PC-9 (cell line): ENCODE measurements around the gene AKAP13. TPM values are rescaled to one million over a fixed set of nuclear protein-coding genes. Genes with fewer than 3 reads are reported as not detected.

Source experiments
- BruUV-seq: library from RNA; stranded (reverse); fragments of 400-500 nt; replicated peaks from 2 replicates; lab custom pipeline; 2021; lab: Mats Ljungman, UMichigan
- CTCF ChIA-PET: fragments of 300-600 bp; sonication (Branson Sonifier 250); formaldehyde crosslinking; loops from one replicate; lab custom pipeline; 2022; ENCODE audit warnings: antibody characterized with exemption; lab: Charles Lee
- POLR2A ChIA-PET: fragments of 300-600 bp; sonication (Branson Sonifier 250); formaldehyde crosslinking; loops from one replicate; lab custom pipeline; 2022; ENCODE audit warnings: antibody characterized with exemption; ENCODE audit not compliant: unreplicated experiment; lab: Charles Lee
- DNase-seq, 2 experiments: peaks; one replicate each; pipeline versions ENCODE4 v3.0.0 to v3.0.0-alpha.2; 2015 to 2022; ENCODE audit warnings: mixed read lengths in 1 of 2
- H2AFZ ChIP-seq: fragments of 200-600 bp; sonication (generic); 2 replicates; pipeline ENCODE4 v1.8.1; 2017; ENCODE audit warnings: antibody characterized with exemption
- H3F3A ChIP-seq: fragments of 200-600 bp; sonication (generic); 2 replicates; pipeline ENCODE4 v1.8.1; 2017; ENCODE audit warnings: antibody characterized with exemption, mild to moderate bottlenecking, low read depth; ENCODE audit not compliant: insufficient read depth
- H3K27ac ChIP-seq: fragments of 200-600 bp; sonication (generic); 2 replicates; pipeline ENCODE4 v1.6.1; 2016; ENCODE audit warnings: mixed run types
- H3K27me3 ChIP-seq: fragments of 200-600 bp; sonication (generic); 2 replicates; pipeline ENCODE4 v1.6.1; 2016; ENCODE audit warnings: low read depth, mixed run types; ENCODE audit not compliant: insufficient read depth
- H3K36me3 ChIP-seq: fragments of 200-600 bp; sonication (generic); 2 replicates; pipeline ENCODE4 v1.6.1; 2016; ENCODE audit warnings: low read depth, mixed run types
- H3K4me1 ChIP-seq: fragments of 200-600 bp; sonication (generic); replicated peaks from 2 replicates; pipeline ENCODE4 v1.6.1; 2016; ENCODE audit warnings: mixed run types; ENCODE audit not compliant: insufficient read depth
- H3K4me2 ChIP-seq: fragments of 200-600 bp; sonication (generic); 2 replicates; pipeline ENCODE4 v1.6.1; 2017; ENCODE audit warnings: mixed run types
- H3K4me3 ChIP-seq: fragments of 200-600 bp; sonication (generic); 2 replicates; pipeline ENCODE4 v1.6.1; 2016; ENCODE audit warnings: mixed run types
- H3K79me2 ChIP-seq: fragments of 200-600 bp; sonication (generic); 2 replicates; pipeline ENCODE4 v1.6.1; 2017; ENCODE audit warnings: low read depth, mixed run types
- H3K9me2 ChIP-seq: fragments of 200-600 bp; sonication (generic); 2 replicates; pipeline ENCODE4 v1.8.1; 2017; ENCODE audit warnings: mild to moderate bottlenecking; ENCODE audit not compliant: insufficient read depth
- H3K9me3 ChIP-seq: fragments of 200-600 bp; sonication (generic); 2 replicates; pipeline ENCODE4 v1.8.1; 2016; ENCODE audit warnings: low read depth; ENCODE audit not compliant: insufficient read depth
- H4K20me1 ChIP-seq: fragments of 200-600 bp; sonication (generic); 2 replicates; pipeline ENCODE4 v1.8.1; 2017; ENCODE audit not compliant: insufficient read depth
- CTCF ChIP-seq: fragments of 200-600 bp; sonication (generic); conservative IDR thresholded peaks from 2 replicates; pipeline ENCODE4 v1.6.1; 2017; ENCODE audit warnings: mixed run types, antibody characterized with exemption, mild to moderate bottlenecking, moderate library complexity
- EZH2 ChIP-seq: fragments of 200-600 bp; sonication (generic); IDR thresholded peaks from 2 replicates; pipeline ENCODE4 v1.8.0; 2017; ENCODE audit warnings: antibody characterized with exemption, low read depth
- intact Hi-C: fragments of 100-400 bp; cut with micrococcal nuclease; formaldehyde crosslinking; loops from one replicate; pipeline ENCODE4 v1.10.0; 2022; ENCODE audit not compliant: unreplicated experiment
- total RNA-seq: library from RNA; stranded (reverse); gene quantifications from 2 replicates; pipeline ENCODE4 v1.2.3, GENCODE V29; 2021

AKAP13 gene
- total RNA-seq, 1 experiment from 2014 or later = 82.5 TPM

- Histone ChIP-seq H4K20me1 (no peaks in the 10 kb centered on the region), H3K27me3 (no peaks in the 10 kb centered on the region), H3K9me3 (no peaks in the 10 kb centered on the region), H3K4me3 (no peak overlapping the region), H3K4me1 (peaks cover 25% of the 10 kb centered on the region), H3K79me2 (peaks cover 95% of the 10 kb centered on the region), H2AFZ (no peak overlapping the region), H3K36me3 (no peaks in the 10 kb centered on the region), H3K27ac (peak overlapping the region; percentile 33), H3K9me2 (no peaks in the 10 kb centered on the region), H3F3A (peaks cover 24% of the 10 kb centered on the region), H3K4me2 (peak overlapping the region; percentile 26; the same call in 1 of the 2 replicates)
- no peak for TF ChIP-seq EZH2
- TF ChIP-seq CTCF = no peak
- CTCF ChIA-PET = no interaction called here
- intact Hi-C loops = no loop called here
- POLR2A ChIA-PET = no interaction called here
- no peak for DNase-seq
- BruUV-seq = no TSS peak
These were observed 38.8 kb downstream of the AKAP13 start for GRCh38 chr15:85419161-85419560.

- Histone ChIP-seq H3K9me3 (no peaks in the 10 kb centered on the region), H3K4me2 (no peak overlapping the region), H3K9me2 (no peaks in the 10 kb centered on the region), H3K36me3 (no peaks in the 10 kb centered on the region), H3K27ac (no peak overlapping the region), H4K20me1 (no peaks in the 10 kb centered on the region), H3K79me2 (peaks cover 95% of the 10 kb centered on the region), H3F3A (peaks cover 17% of the 10 kb centered on the region), H3K27me3 (no peaks in the 10 kb centered on the region), H3K4me1 (peaks cover 15% of the 10 kb centered on the region), H2AFZ (no peak overlapping the region), H3K4me3 (no peak overlapping the region)
- DNase-seq = no peak
- CTCF ChIA-PET = no interaction called here
- no TSS peak for BruUV-seq
- intact Hi-C loops = no loop called here
- TF ChIP-seq EZH2 = no peak
- no peak for TF ChIP-seq CTCF
- POLR2A ChIA-PET = interaction anchor here (0.5 kb wide), 1 partner anchor 83 kb away, joined by 10 read pairs; no protein-coding TSS in a partner anchor
These were observed 40.9 kb downstream of the AKAP13 start for GRCh38 chr15:85421116-85421925.

- Histone ChIP-seq H2AFZ (no peak overlapping the region), H3K4me3 (no peak overlapping the region), H3K9me3 (no peaks in the 10 kb centered on the region), H3F3A (peaks cover 17% of the 10 kb centered on the region), H3K36me3 (no peaks in the 10 kb centered on the region), H3K9me2 (no peaks in the 10 kb centered on the region), H3K27me3 (no peaks in the 10 kb centered on the region), H3K4me2 (no peak overlapping the region), H3K79me2 (peaks cover 95% of the 10 kb centered on the region), H3K4me1 (peaks cover 16% of the 10 kb centered on the region), H4K20me1 (no peaks in the 10 kb centered on the region), H3K27ac (no peak overlapping the region)
- ChIA-PET POLR2A (no interaction called here), CTCF (no interaction called here)
- intact Hi-C loops = no loop called here
- no peak for DNase-seq
- TF ChIP-seq CTCF (no peak), EZH2 (no peak)
- no TSS peak for BruUV-seq
These were observed 42.2 kb downstream of the AKAP13 start for GRCh38 chr15:85422607-85423006.
